Measurements from ENCODE around the gene GOLGA8B.
"Not testable (repeated sequence)": the region's sequence is repeated elsewhere in the genome, so short reads cannot be mapped to it uniquely, and the experiment has no call there.

- TF ChIP-seq CTCF (conservative IDR thresholded peaks at IDR 0.05; ENCODE audit: low read depth, low read length); EZH2 (IDR thresholded peaks at IDR 0.05; ENCODE audit: low read length, unreplicated experiment): not testable (repeated sequence)
Measured at GRCh38 chr15:34633165-34633564, 49.7 kb upstream of the GOLGA8B start.
